ENCODE measurements around the gene ZNF835.
A peak's percentile ranks its signal among the peaks of the same experiment; 100 is the strongest.

Gene ZNF835

DNA sequence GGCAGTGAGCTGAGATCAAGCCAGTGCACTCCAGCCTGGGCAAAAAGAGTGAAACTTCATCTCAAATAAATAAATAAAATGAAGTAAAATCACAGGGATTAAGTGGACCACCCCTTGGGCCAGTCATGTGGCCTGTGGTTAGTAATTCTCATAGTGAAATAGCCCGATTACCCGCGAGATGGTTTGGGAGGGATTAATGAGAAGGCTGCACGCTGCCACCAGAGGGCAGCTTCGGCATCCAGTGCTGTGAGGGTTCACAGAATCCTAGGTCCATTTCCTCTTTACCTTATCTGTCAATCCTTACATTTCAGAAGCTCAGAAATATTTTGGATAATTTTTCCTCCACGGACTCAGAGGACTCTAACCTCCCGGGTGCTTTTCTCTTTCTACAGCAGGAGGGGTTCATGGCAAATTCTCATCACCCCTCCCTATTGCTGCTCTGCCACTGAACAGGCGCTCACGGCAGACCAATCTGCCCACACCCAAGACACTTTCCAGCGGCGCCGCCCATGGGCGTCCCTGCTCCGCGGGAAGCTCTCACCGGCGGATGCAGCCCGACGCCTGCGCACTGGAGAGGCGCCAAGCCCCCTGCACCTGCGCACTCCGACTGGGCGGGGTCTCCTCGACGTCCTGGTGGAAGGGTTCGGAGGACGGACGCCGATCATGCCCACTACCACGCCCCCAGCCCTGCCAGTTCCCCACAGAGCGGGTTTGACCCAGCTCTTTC is 11.0 kb downstream of the ZNF835 start:
- Histone ChIP-seq H4K12ac (ENCODE audit: low read depth, low read length) (no peak overlapping the region), H3K36me3 (ENCODE audit: control insufficient read depth in 1 of 2, insufficient read depth in 2 of 2, low read length in 2 of 2) (no peaks in the 10 kb centered on the region), H3K27me3 (ENCODE audit: insufficient read depth, low read length) (no peaks in the 10 kb centered on the region), H2AK5ac (ENCODE audit: low read length) (no peak overlapping the region), H3K4ac (ENCODE audit: low read depth, low read length) (no peak overlapping the region), H3K4me2 (ENCODE audit: low read length) (no peak overlapping the region), H4K8ac (ENCODE audit: low read depth, low read length) (no peak overlapping the region), H2AFZ (ENCODE audit: insufficient read depth, low read length, poor library complexity) (no peak overlapping the region), H3K23ac (ENCODE audit: low read length) (no peak overlapping the region), H3K79me2 (ENCODE audit: control insufficient read depth, insufficient read depth, low read length, poor library complexity) (no peaks in the 10 kb centered on the region), H3K18ac (ENCODE audit: low read length) (no peak overlapping the region), H3K9ac (ENCODE audit: low read length) (no peak overlapping the region), H2BK5ac (ENCODE audit: low read depth, low read length, poor library complexity) (no peak overlapping the region), H4K91ac (ENCODE audit: low read depth, low read length) (no peak overlapping the region), H3K9me3 (ENCODE audit: insufficient read depth, low read depth, low read length) (peaks cover 42% of the 10 kb centered on the region), H2BK12ac (ENCODE audit: low read length) (no peak overlapping the region), H3K4me3 (ENCODE audit: low read depth, low read length) (no peak overlapping the region), H3K14ac (ENCODE audit: low read length) (no peak overlapping the region), H3K27ac (ENCODE audit: low read depth, low read length) (no peak overlapping the region), H3K4me1 (ENCODE audit: control insufficient read depth in 1 of 2, insufficient read depth in 2 of 2, low read length in 2 of 2) (no peaks in the 10 kb centered on the region), H2BK120ac (ENCODE audit: insufficient read depth, low read length, poor library complexity) (no peak overlapping the region), H3K79me1 (ENCODE audit: low read length) (no peaks in the 10 kb centered on the region)
- DNase-seq, result peak in 1 of 2 donors; percentile 33
- no CpG with 5 or more reads among the region's 32 CpGs for WGBS (ENCODE audit: extremely low coverage, insufficient coverage, insufficient read length)

DNA sequence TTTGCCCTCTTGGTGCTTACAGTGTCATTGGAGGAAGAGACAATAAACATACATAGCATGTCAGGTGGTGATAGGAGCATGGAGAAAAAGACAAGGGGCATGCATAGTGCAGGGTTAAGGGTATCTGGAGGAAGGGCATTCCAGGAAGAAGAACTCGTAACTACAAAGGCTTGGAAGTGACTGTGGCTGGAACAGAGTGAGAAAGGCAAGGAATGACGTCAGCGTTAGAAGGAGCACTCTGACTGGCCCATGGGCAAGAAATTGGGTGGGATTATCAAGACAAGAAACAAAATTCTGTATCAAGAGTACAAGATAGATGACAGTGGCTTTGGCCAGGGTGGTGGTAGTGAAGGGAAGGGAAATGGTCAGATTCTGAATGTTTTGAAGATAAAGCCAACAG is 17.4 kb downstream of the ZNF835 start:
- H3K9me3 ChIP-seq (ENCODE audit: insufficient read depth, low read depth, low read length), result peaks cover 26% of the 10 kb centered on the region
- H3K9ac ChIP-seq (ENCODE audit: low read length), result no peak overlapping the region
- no peak overlapping the region for H2AFZ ChIP-seq (ENCODE audit: insufficient read depth, low read length, poor library complexity)
- H3K4ac ChIP-seq (ENCODE audit: low read depth, low read length), result no peak overlapping the region
- no peaks in the 10 kb centered on the region for H3K79me1 ChIP-seq (ENCODE audit: low read length)
- DNase-seq, result no peak
- no peak overlapping the region for H2BK5ac ChIP-seq (ENCODE audit: low read depth, low read length, poor library complexity)
- no peaks in the 10 kb centered on the region for H3K36me3 ChIP-seq (ENCODE audit: control insufficient read depth in 1 of 2, insufficient read depth in 2 of 2, low read length in 2 of 2)
- H2BK12ac ChIP-seq (ENCODE audit: low read length), result no peak overlapping the region
- H3K27ac ChIP-seq (ENCODE audit: low read depth, low read length), result no peak overlapping the region
- no peak overlapping the region for H4K12ac ChIP-seq (ENCODE audit: low read depth, low read length)
- no peaks in the 10 kb centered on the region for H3K27me3 ChIP-seq (ENCODE audit: insufficient read depth, low read length)
- H3K18ac ChIP-seq (ENCODE audit: low read length), result no peak overlapping the region
- H3K23ac ChIP-seq (ENCODE audit: low read length), result no peak overlapping the region
- H3K79me2 ChIP-seq (ENCODE audit: control insufficient read depth, insufficient read depth, low read length, poor library complexity), result no peaks in the 10 kb centered on the region
- H3K4me2 ChIP-seq (ENCODE audit: low read length), result no peak overlapping the region
- H2BK120ac ChIP-seq (ENCODE audit: insufficient read depth, low read length, poor library complexity), result no peak overlapping the region
- H3K4me1 ChIP-seq (ENCODE audit: control insufficient read depth in 1 of 2, insufficient read depth in 2 of 2, low read length in 2 of 2), result no peaks in the 10 kb centered on the region
- H2AK5ac ChIP-seq (ENCODE audit: low read length), result no peak overlapping the region
- no peak overlapping the region for H4K8ac ChIP-seq (ENCODE audit: low read depth, low read length)
- H4K91ac ChIP-seq (ENCODE audit: low read depth, low read length), result no peak overlapping the region
- no CpG with 5 or more reads among the region's 3 CpGs for WGBS (ENCODE audit: extremely low coverage, insufficient coverage, insufficient read length)
- no peak overlapping the region for H3K14ac ChIP-seq (ENCODE audit: low read length)
- H3K4me3 ChIP-seq (ENCODE audit: low read depth, low read length), result no peak overlapping the region

DNA sequence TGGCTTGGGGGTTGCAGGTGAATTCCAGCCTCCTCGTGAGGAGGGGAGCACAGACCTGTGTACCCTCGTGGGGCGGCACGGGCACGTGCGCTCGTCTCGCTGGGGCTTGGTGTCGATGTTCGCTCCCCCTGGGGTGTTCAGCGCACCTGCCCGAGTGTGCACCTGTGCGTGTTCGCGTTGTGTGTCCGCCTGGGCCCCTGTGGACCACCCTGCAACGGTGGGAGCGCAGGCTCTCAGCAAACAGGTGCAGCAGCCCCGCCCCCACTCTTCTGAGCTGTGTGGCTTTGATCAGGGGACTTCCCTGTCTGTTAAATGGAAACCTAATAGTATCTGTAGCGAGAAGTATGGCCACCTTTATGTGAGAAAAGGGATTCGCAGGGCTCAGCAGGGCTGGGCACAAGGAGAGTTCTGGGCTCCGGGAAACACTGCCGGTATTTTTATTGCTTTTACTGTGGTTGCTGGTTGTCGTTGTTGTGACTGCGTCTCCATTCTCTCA is 28.0 kb downstream of the ZNF835 start:
- no peak overlapping the region for H3K18ac ChIP-seq (ENCODE audit: low read length)
- H3K36me3 ChIP-seq (ENCODE audit: control insufficient read depth in 1 of 2, insufficient read depth in 2 of 2, low read length in 2 of 2), result no peaks in the 10 kb centered on the region
- H3K4me3 ChIP-seq (ENCODE audit: low read depth, low read length), result no peak overlapping the region
- H2AFZ ChIP-seq (ENCODE audit: insufficient read depth, low read length, poor library complexity), result no peak overlapping the region
- no peaks in the 10 kb centered on the region for H3K79me2 ChIP-seq (ENCODE audit: control insufficient read depth, insufficient read depth, low read length, poor library complexity)
- H4K91ac ChIP-seq (ENCODE audit: low read depth, low read length), result no peak overlapping the region
- H3K23ac ChIP-seq (ENCODE audit: low read length), result no peak overlapping the region
- no peak overlapping the region for H3K4ac ChIP-seq (ENCODE audit: low read depth, low read length)
- no peak overlapping the region for H2BK5ac ChIP-seq (ENCODE audit: low read depth, low read length, poor library complexity)
- H2BK120ac ChIP-seq (ENCODE audit: insufficient read depth, low read length, poor library complexity), result no peak overlapping the region
- H2BK12ac ChIP-seq (ENCODE audit: low read length), result no peak overlapping the region
- H4K12ac ChIP-seq (ENCODE audit: low read depth, low read length), result no peak overlapping the region
- no peak overlapping the region for H3K14ac ChIP-seq (ENCODE audit: low read length)
- no peaks in the 10 kb centered on the region for H3K79me1 ChIP-seq (ENCODE audit: low read length)
- no peak overlapping the region for H4K8ac ChIP-seq (ENCODE audit: low read depth, low read length)
- H3K4me1 ChIP-seq (ENCODE audit: control insufficient read depth in 1 of 2, insufficient read depth in 2 of 2, low read length in 2 of 2), result no peaks in the 10 kb centered on the region
- no peaks in the 10 kb centered on the region for H3K27me3 ChIP-seq (ENCODE audit: insufficient read depth, low read length)
- no peak overlapping the region for H3K9ac ChIP-seq (ENCODE audit: low read length)
- no peak overlapping the region for H3K4me2 ChIP-seq (ENCODE audit: low read length)
- DNase-seq, result no peak
- peaks cover 26% of the 10 kb centered on the region for H3K9me3 ChIP-seq (ENCODE audit: insufficient read depth, low read depth, low read length)
- no CpG with 5 or more reads among the region's 25 CpGs for WGBS (ENCODE audit: extremely low coverage, insufficient coverage, insufficient read length)
- no peak overlapping the region for H3K27ac ChIP-seq (ENCODE audit: low read depth, low read length)
- H2AK5ac ChIP-seq (ENCODE audit: low read length), result no peak overlapping the region

DNA sequence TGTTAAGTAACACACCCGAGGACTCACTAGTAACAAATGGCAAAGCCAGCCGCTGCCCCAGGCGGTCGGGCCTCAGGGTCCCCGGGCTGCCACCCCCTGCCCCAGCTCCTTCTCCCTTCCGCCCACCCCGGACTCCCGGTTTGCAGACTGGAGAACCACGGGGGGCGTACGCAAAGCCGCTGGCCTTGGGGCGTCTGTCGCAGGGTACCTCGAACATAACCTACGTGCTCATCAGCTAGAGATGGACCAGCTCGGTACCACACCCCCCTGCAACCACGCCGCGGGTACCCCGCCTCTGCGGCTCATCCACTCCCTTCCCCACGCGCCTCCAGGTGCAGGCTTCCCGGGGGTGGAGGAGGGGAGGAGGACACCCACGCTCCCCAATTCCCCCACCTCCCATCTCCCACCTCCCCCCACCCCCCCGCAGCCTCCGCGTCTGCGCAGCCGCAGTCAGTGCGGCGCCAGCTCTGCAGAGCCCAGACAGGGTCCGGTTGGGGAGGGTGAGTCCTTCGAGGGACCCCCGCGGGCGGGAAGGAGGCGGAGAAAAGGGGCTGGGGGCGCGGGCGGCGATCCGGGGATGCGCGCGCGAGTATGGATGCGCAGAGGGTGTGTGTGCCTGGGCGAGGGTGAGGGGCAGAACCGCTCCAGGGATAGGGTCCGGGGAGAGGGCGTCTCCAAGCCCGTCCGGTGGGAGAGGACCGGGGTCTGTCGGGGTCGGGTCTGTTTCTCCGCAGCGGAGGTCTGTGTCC is 28.7 kb downstream of the ZNF835 start, which contains the start of gene SMIM17:
SMIM17 (plus strand) TSS at position 449 of the 749 bp plus-strand sequence. CDS start 2,509 bp downstream, outside the sequence.
- H3K36me3 ChIP-seq (ENCODE audit: control insufficient read depth in 1 of 2, insufficient read depth in 2 of 2, low read length in 2 of 2), result no peaks in the 10 kb centered on the region
- H3K79me1 ChIP-seq (ENCODE audit: low read length), result no peaks in the 10 kb centered on the region
- no peak within 1 kb of the TSS for H3K4me3 ChIP-seq (ENCODE audit: low read depth, low read length)
- no peaks in the 10 kb centered on the region for H3K79me2 ChIP-seq (ENCODE audit: control insufficient read depth, insufficient read depth, low read length, poor library complexity)
- no peak within 1 kb of the TSS for H3K14ac ChIP-seq (ENCODE audit: low read length)
- no peak within 1 kb of the TSS for H4K91ac ChIP-seq (ENCODE audit: low read depth, low read length)
- H2BK12ac ChIP-seq (ENCODE audit: low read length), result no peak within 1 kb of the TSS
- H3K27ac ChIP-seq (ENCODE audit: low read depth, low read length), result no peak within 1 kb of the TSS
- H3K23ac ChIP-seq (ENCODE audit: low read length), result no peak within 1 kb of the TSS
- no peak within 1 kb of the TSS for H3K4me2 ChIP-seq (ENCODE audit: low read length)
- no peak within 1 kb of the TSS for H2AK5ac ChIP-seq (ENCODE audit: low read length)
- H4K12ac ChIP-seq (ENCODE audit: low read depth, low read length), result no peak within 1 kb of the TSS
- WGBS (ENCODE audit: extremely low coverage, insufficient coverage, insufficient read length), result no CpG with 5 or more reads among the region's 60 CpGs
- no peaks in the 10 kb centered on the region for H3K27me3 ChIP-seq (ENCODE audit: insufficient read depth, low read length)
- no peak within 1 kb of the TSS for H2BK5ac ChIP-seq (ENCODE audit: low read depth, low read length, poor library complexity)
- H2AFZ ChIP-seq (ENCODE audit: insufficient read depth, low read length, poor library complexity), result no peak within 1 kb of the TSS
- H3K18ac ChIP-seq (ENCODE audit: low read length), result no peak within 1 kb of the TSS
- no peaks in the 10 kb centered on the region for H3K4me1 ChIP-seq (ENCODE audit: control insufficient read depth in 1 of 2, insufficient read depth in 2 of 2, low read length in 2 of 2)
- H3K9me3 ChIP-seq (ENCODE audit: insufficient read depth, low read depth, low read length), result peaks cover 27% of the 10 kb centered on the region
- no peak within 1 kb of the TSS for H3K9ac ChIP-seq (ENCODE audit: low read length)
- H3K4ac ChIP-seq (ENCODE audit: low read depth, low read length), result no peak within 1 kb of the TSS
- H4K8ac ChIP-seq (ENCODE audit: low read depth, low read length), result no peak within 1 kb of the TSS
- H2BK120ac ChIP-seq (ENCODE audit: insufficient read depth, low read length, poor library complexity), result no peak within 1 kb of the TSS
- no peak for DNase-seq

Measured in trophoblast cell (in vitro differentiated cells and primary cell).